IMR-90 (cell line): Measurements from ENCODE around the gene TMEM170B.

Experiments
- BHLHE40 ChIP-seq: fragments of 150-350 bp; IDR thresholded peaks from 2 replicates; pipeline ENCODE4 v1.6.1; 2016; ENCODE audit warnings: mild to moderate bottlenecking, low read depth, low read length
- SMC3 ChIP-seq: fragments of 150-350 bp; IDR thresholded peaks from 2 replicates; pipeline ENCODE4 v1.6.1; 2016; ENCODE audit warnings: low read depth, mild to moderate bottlenecking, antibody characterized with exemption, low read length, moderate library complexity
- TF ChIP-seq, protein P1 (sequence below): conservative IDR thresholded peaks from 2 replicates; pipeline ENCODE4 v1.5.1; 2012; ENCODE audit warnings: mild to moderate bottlenecking, low read depth, low read length, improper control_type of control experiment

DNA sequence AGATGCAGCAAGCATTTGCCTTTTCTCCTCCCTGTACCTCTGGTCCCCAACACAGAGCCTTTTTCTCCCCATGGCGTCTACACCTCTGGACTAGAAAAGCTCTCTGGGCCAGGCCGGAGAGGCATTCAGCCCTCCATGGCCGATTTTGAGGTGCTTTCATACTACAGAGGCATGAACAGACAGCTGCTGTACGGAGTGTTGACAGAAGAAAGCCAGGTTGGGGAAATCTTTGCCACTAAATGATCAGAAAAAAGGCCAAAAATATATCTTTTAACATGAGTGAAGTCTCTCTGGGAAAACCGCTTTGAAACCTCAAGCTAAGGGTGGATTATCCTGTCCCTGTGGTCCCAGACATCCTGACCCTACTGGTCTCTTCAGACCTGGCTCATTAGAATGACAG, 94.0 kb downstream of the TMEM170B start:
- TF ChIP-seq, protein P1, sequence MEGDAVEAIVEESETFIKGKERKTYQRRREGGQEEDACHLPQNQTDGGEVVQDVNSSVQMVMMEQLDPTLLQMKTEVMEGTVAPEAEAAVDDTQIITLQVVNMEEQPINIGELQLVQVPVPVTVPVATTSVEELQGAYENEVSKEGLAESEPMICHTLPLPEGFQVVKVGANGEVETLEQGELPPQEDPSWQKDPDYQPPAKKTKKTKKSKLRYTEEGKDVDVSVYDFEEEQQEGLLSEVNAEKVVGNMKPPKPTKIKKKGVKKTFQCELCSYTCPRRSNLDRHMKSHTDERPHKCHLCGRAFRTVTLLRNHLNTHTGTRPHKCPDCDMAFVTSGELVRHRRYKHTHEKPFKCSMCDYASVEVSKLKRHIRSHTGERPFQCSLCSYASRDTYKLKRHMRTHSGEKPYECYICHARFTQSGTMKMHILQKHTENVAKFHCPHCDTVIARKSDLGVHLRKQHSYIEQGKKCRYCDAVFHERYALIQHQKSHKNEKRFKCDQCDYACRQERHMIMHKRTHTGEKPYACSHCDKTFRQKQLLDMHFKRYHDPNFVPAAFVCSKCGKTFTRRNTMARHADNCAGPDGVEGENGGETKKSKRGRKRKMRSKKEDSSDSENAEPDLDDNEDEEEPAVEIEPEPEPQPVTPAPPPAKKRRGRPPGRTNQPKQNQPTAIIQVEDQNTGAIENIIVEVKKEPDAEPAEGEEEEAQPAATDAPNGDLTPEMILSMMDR = no peak
- no peak for TF ChIP-seq SMC3
- TF ChIP-seq BHLHE40 = no peak
